ENCODE data around the gene ATP10B. TPM values are rescaled to one million over a fixed set of nuclear protein-coding genes. Genes with fewer than 3 reads are reported as not detected.

The ATP10B gene
- total RNA-seq, 1 donor from 2014 or later: 9.1 TPM

DNA sequence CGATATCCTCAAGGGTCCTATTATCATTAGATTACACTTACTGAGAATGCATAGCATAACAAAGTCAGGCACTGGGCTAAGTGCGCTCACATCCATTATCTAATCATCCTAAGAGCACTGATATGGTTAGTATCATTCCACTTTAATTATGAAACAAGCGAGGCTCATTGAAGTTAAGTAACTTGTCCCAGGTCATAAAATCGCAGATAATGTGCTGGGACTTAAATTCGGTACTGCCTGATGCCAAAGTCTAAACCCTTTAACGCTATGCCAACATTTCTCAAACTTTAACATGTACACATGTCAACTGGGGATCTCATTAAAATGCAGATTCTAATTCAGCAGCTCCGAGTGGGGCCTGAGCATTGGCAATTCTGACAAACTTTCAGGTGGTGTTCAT, 225.7 kb downstream of the ATP10B start:
- no peaks in the 10 kb centered on the region for H3K27me3 ChIP-seq
- no peak overlapping the region for H3K27ac ChIP-seq
- no peak overlapping the region for H3K4me3 ChIP-seq
- no peak for DNase-seq (ENCODE audit: extremely low spot score in 2 of 2)
- TF ChIP-seq, protein P1, sequence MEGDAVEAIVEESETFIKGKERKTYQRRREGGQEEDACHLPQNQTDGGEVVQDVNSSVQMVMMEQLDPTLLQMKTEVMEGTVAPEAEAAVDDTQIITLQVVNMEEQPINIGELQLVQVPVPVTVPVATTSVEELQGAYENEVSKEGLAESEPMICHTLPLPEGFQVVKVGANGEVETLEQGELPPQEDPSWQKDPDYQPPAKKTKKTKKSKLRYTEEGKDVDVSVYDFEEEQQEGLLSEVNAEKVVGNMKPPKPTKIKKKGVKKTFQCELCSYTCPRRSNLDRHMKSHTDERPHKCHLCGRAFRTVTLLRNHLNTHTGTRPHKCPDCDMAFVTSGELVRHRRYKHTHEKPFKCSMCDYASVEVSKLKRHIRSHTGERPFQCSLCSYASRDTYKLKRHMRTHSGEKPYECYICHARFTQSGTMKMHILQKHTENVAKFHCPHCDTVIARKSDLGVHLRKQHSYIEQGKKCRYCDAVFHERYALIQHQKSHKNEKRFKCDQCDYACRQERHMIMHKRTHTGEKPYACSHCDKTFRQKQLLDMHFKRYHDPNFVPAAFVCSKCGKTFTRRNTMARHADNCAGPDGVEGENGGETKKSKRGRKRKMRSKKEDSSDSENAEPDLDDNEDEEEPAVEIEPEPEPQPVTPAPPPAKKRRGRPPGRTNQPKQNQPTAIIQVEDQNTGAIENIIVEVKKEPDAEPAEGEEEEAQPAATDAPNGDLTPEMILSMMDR (IDR thresholded peaks at IDR 0.05): no peak
- TF ChIP-seq POLR2AphosphoS5 (IDR thresholded peaks at IDR 0.05; ENCODE audit: insufficient read depth in 1 of 2, low read depth in 1 of 2) (no peak), POLR2A (IDR thresholded peaks at IDR 0.05) (no peak)
- H3K4me1 ChIP-seq: no peaks in the 10 kb centered on the region
- intact Hi-C loops (cut with DNase I): no loop called here
- no peaks in the 10 kb centered on the region for H3K9me3 ChIP-seq
- H3K36me3 ChIP-seq: no peaks in the 10 kb centered on the region

DNA sequence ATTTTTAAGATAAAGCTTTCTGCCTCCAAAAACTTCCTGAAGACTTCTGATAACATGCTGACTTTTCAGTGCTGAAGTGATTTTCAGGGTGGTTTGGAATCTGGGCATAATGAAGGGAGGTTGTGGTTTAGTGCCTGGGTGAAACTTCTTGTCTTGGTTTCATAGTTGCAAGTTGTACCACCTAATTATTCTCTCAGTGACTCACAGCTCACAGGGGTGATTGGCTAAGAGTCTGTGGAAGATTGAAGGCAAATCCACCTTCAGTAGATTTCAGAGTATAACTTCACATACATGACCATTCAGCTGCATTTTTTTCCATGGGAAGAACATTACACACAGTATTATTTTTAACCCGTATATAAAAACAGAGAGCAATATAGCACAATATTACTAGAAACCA, 230.5 kb downstream of the ATP10B start:
- H3K9me3 ChIP-seq: no peaks in the 10 kb centered on the region
- no peak for DNase-seq (ENCODE audit: extremely low spot score in 2 of 2)
- intact Hi-C loops (cut with DNase I): no loop called here
- no peaks in the 10 kb centered on the region for H3K36me3 ChIP-seq
- no peaks in the 10 kb centered on the region for H3K4me1 ChIP-seq
- TF ChIP-seq, protein P1 (IDR thresholded peaks at IDR 0.05): no peak
- TF ChIP-seq POLR2A (IDR thresholded peaks at IDR 0.05) (no peak), POLR2AphosphoS5 (IDR thresholded peaks at IDR 0.05; ENCODE audit: insufficient read depth in 1 of 2, low read depth in 1 of 2) (no peak)
- no peak overlapping the region for H3K27ac ChIP-seq
- H3K27me3 ChIP-seq: no peaks in the 10 kb centered on the region
- no peak overlapping the region for H3K4me3 ChIP-seq

DNA sequence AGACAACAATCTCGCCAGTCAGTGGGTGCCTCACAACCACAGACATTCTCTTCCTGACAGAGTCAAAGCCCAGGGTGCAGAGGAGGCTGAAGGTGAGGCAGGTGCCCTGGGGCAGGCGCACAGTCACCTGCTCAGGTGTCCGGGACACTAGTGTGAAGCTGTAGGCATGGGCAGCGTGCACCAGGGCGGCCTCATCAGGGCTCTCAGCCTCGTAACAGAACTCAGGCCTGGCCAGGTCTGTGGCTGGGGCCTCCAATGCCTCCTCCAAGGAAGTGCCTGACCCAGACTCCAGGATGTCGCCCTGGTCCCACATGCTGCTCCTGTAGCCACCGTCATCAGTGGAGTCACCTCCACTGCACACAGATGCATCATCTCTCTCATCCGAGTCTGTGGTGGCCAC, 231.6 kb downstream of the ATP10B start:
- Histone ChIP-seq H3K36me3 (no peaks in the 10 kb centered on the region), H3K9me3 (no peaks in the 10 kb centered on the region), H3K4me1 (no peaks in the 10 kb centered on the region), H3K27ac (no peak overlapping the region), H3K27me3 (no peaks in the 10 kb centered on the region), H3K4me3 (no peak overlapping the region)
- TF ChIP-seq, protein P1 (IDR thresholded peaks at IDR 0.05): no peak
- TF ChIP-seq POLR2AphosphoS5 (IDR thresholded peaks at IDR 0.05; ENCODE audit: insufficient read depth in 1 of 2, low read depth in 1 of 2): no peak
- TF ChIP-seq POLR2A (IDR thresholded peaks at IDR 0.05): no peak
- DNase-seq (ENCODE audit: extremely low spot score in 2 of 2): no peak
- intact Hi-C loops (cut with DNase I): no loop called here

DNA sequence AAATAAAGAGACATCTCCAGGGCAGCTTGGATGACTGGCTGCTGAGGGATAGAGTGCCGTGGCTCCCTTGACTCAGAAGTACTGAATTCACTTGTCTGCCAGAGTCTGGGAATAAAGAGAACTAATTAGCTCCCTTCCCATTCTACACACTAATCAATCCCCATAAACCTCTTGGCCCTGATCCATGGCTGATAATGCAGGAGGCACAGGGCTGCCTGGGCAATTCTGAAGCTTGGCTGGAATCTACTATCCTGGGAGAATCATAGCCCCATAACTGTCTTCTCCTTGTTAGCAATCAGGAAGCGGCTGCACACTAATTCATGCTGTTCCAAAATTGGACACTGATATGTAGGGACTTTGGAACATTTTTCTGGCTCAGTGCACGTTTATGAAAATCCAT, 232.6 kb downstream of the ATP10B start:
- TF ChIP-seq, protein P1 (IDR thresholded peaks at IDR 0.05): no peak
- TF ChIP-seq POLR2AphosphoS5 (IDR thresholded peaks at IDR 0.05; ENCODE audit: insufficient read depth in 1 of 2, low read depth in 1 of 2): no peak
- TF ChIP-seq POLR2A (IDR thresholded peaks at IDR 0.05): no peak
- H3K4me3 ChIP-seq: no peak overlapping the region
- DNase-seq (ENCODE audit: extremely low spot score in 2 of 2): no peak
- no peaks in the 10 kb centered on the region for H3K36me3 ChIP-seq
- H3K27ac ChIP-seq: no peak overlapping the region
- no peaks in the 10 kb centered on the region for H3K27me3 ChIP-seq
- no peaks in the 10 kb centered on the region for H3K4me1 ChIP-seq
- intact Hi-C loops (cut with DNase I): no loop called here
- H3K9me3 ChIP-seq: no peaks in the 10 kb centered on the region

DNA sequence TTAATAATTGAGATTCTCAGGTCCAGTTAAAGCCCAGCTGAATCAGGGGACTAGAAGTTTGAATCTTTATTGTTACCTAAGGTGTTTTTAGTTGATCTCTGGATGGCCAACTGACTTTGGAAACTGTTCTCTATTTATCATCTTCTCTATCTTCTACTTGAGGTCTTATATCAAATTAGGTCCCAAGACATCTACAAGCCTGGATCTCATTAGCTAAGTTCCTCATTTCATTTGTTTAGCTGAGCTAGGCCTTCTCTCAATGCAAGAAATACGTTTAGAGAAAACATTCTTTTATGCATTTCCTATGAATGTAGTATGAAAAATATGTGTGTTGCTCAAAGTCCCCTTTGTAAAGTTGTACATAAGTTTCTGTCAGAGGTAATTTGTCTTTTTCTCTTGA, 233.7 kb downstream of the ATP10B start:
- no peak overlapping the region for H3K4me3 ChIP-seq
- no peaks in the 10 kb centered on the region for H3K4me1 ChIP-seq
- intact Hi-C loops (cut with DNase I): no loop called here
- H3K36me3 ChIP-seq: no peaks in the 10 kb centered on the region
- TF ChIP-seq, protein P1 (IDR thresholded peaks at IDR 0.05): no peak
- no peak for TF ChIP-seq POLR2A (IDR thresholded peaks at IDR 0.05)
- TF ChIP-seq POLR2AphosphoS5 (IDR thresholded peaks at IDR 0.05; ENCODE audit: insufficient read depth in 1 of 2, low read depth in 1 of 2): no peak
- no peaks in the 10 kb centered on the region for H3K9me3 ChIP-seq
- no peak for DNase-seq (ENCODE audit: extremely low spot score in 2 of 2)
- H3K27me3 ChIP-seq: no peaks in the 10 kb centered on the region
- H3K27ac ChIP-seq: no peak overlapping the region

Data from vagina (tissue), 2 donors.